SK-N-SH (cell line): ENCODE results near the gene CDKAL1. TPM values are rescaled to one million over a fixed set of nuclear protein-coding genes. Genes with fewer than 3 reads are reported as not detected.

Experiments used
- CTCF ChIA-PET: fragments of 300-600, 350-600 bp; formaldehyde crosslinking; extraction: SDS; loops from one replicate; lab custom pipeline; 2021; lab: Yijun Ruan, JAX
- POLR2A ChIA-PET: fragments of 350-600 bp; sonication (Branson Sonifier 250); formaldehyde crosslinking; extraction: SDS; loops from one replicate; lab custom pipeline; 2020; ENCODE audit warnings: antibody characterized with exemption, inconsistent platforms; lab: Yijun Ruan, JAX
- DNase-seq: peaks from one replicate; pipeline ENCODE4 v3.0.0; 2012
- H2AFZ ChIP-seq: fragments of 200-600 bp; sonication (generic); 2 replicates; pipeline ENCODE4 v1.8.1; 2016; ENCODE audit warnings: antibody characterized with exemption, mild to moderate bottlenecking, low read depth
- H3F3A ChIP-seq: fragments of 200-600 bp; sonication (generic); replicated peaks from 2 replicates; pipeline ENCODE3; 2016; ENCODE audit warnings: antibody characterized with exemption, mild to moderate bottlenecking; ENCODE audit not compliant: insufficient read depth
- H3K27ac ChIP-seq, 2 experiments: fragments of 200-500 bp in 1 of 2; fragments of 200-600 bp in 1 of 2; sonication (Bioruptor generic) in 1 of 2; sonication (generic), shearing (Covaris generic) in 1 of 2; 2 replicates each; pipeline versions ENCODE4 v1.5.1 to v1.6.1; 2014 to 2016; ENCODE audit warnings: low read depth in 2 of 2, inconsistent platforms in 1 of 2, low read length in 1 of 2, mild to moderate bottlenecking in 1 of 2, mixed read lengths in 1 of 2
- H3K27me3 ChIP-seq: fragments of 200-600 bp; sonication (generic), shearing (Covaris generic); 2 replicates; pipeline ENCODE4 v1.6.1; 2016; ENCODE audit warnings: mixed run types; ENCODE audit not compliant: insufficient read depth
- H3K36me3 ChIP-seq, 2 experiments: fragments of 200-500 bp in 1 of 2; fragments of 200-600 bp in 1 of 2; sonication (Bioruptor generic) in 1 of 2; sonication (generic) in 1 of 2; replicated peaks in 1 of 2; 2 replicates each; pipeline versions ENCODE3 to v1.5.1; 2014 to 2016; ENCODE audit warnings: low read length in 1 of 2, mild to moderate bottlenecking in 1 of 2; ENCODE audit not compliant: insufficient read depth in 2 of 2, control insufficient read depth in 1 of 2
- H3K4me1 ChIP-seq, 2 experiments: fragments of 200-500 bp in 1 of 2; fragments of 200-600 bp in 1 of 2; sonication (Bioruptor generic) in 1 of 2; sonication (generic), shearing (Covaris generic) in 1 of 2; 2 replicates each; pipeline versions ENCODE4 v1.5.1 to v1.6.1; 2014 to 2016; ENCODE audit warnings: low read depth in 1 of 2, low read length in 1 of 2, mixed run types in 1 of 2; ENCODE audit not compliant: insufficient read depth in 2 of 2, control insufficient read depth in 1 of 2
- H3K4me2 ChIP-seq: fragments of 200-600 bp; sonication (generic), shearing (Covaris generic); 2 replicates; pipeline ENCODE4 v1.6.1; 2017; ENCODE audit warnings: mixed run types
- H3K4me3 ChIP-seq, 2 experiments: fragments of 200-500 bp in 1 of 2; fragments of 200-600 bp in 1 of 2; sonication (Bioruptor generic) in 1 of 2; sonication (generic), shearing (Covaris generic) in 1 of 2; 2 replicates each; pipeline versions ENCODE4 v1.5.1 to v1.8.1; 2014 to 2016; ENCODE audit warnings: low read depth in 2 of 2, inconsistent platforms in 1 of 2, low read length in 1 of 2, mild to moderate bottlenecking in 1 of 2, mixed read lengths in 1 of 2, moderate library complexity in 1 of 2
- H3K79me2 ChIP-seq: fragments of 200-600 bp; sonication (generic); 2 replicates; pipeline ENCODE4 v1.8.1; 2017; ENCODE audit warnings: mild to moderate bottlenecking; ENCODE audit not compliant: insufficient read depth
- H3K9ac ChIP-seq: fragments of 200-600 bp; sonication (generic); 2 replicates; pipeline ENCODE4 v1.6.1; 2017; ENCODE audit warnings: mixed run types
- H3K9me2 ChIP-seq: fragments of 200-600 bp; sonication (generic); 2 replicates; pipeline ENCODE4 v1.6.1; 2017; ENCODE audit warnings: mixed run types
- H3K9me3 ChIP-seq: fragments of 200-600 bp; sonication (generic); 2 replicates; pipeline ENCODE4 v1.6.1; 2017; ENCODE audit warnings: mixed run types, mild to moderate bottlenecking, moderate library complexity
- H4K20me1 ChIP-seq: fragments of 200-600 bp; sonication (generic); 2 replicates; pipeline ENCODE4 v1.6.1; 2017; ENCODE audit warnings: mild to moderate bottlenecking, mixed run types; ENCODE audit not compliant: insufficient read depth
- EZH2phosphoT487 ChIP-seq: fragments of 200-600 bp; sonication (generic); IDR thresholded peaks from 2 replicates; pipeline ENCODE4 v1.6.1; 2017; ENCODE audit warnings: low read depth, mixed run types, mild to moderate bottlenecking, antibody characterized with exemption, moderate library complexity, borderline replicate concordance
- MEF2A ChIP-seq: IDR thresholded peaks from 2 replicates; pipeline ENCODE4 v1.4.0; 2012; ENCODE audit warnings: low read depth, borderline replicate concordance
- RFX5 ChIP-seq: IDR thresholded peaks from 2 replicates; pipeline ENCODE4 v1.6.1; 2012; ENCODE audit warnings: mild to moderate bottlenecking, improper control_type of control experiment, low read length
- RXRA ChIP-seq: IDR thresholded peaks from 2 replicates; pipeline ENCODE4 v1.4.0; 2012; ENCODE audit warnings: low read depth, mild to moderate bottlenecking, borderline replicate concordance
- SMC3 ChIP-seq: IDR thresholded peaks from 2 replicates; pipeline ENCODE4 v1.6.1; 2012; ENCODE audit warnings: low read depth, low read length, improper control_type of control experiment
- WGBS: methylation state at CpG from one replicate; pipeline ENCODE4 v1.1.6; 2017; ENCODE audit warnings: low lambda C conversion rate; 5-methylcytosine and 5-hydroxymethylcytosine counted together
- polyA plus RNA-seq, 3 experiments: library from polyadenylated mRNA; depleted of rRNA; stranded (reverse); fragments of >200 nt; gene quantifications; 2 replicates each; pipeline ENCODE4 v1.2.3, GENCODE V29; 2012
- TF ChIP-seq, protein P1 (sequence below): fragments of 150-350 bp; IDR thresholded peaks from 2 replicates; pipeline ENCODE4 v1.6.1; 2016; ENCODE audit warnings: mild to moderate bottlenecking, low read depth, low read length
- TF ChIP-seq, protein P2 (sequence below): IDR thresholded peaks from 2 replicates; pipeline ENCODE4 v1.6.1; 2012; ENCODE audit warnings: mild to moderate bottlenecking, low read depth, low read length, moderate library complexity
- TF ChIP-seq, protein P3 (sequence below): IDR thresholded peaks from 2 replicates; pipeline ENCODE4 v1.4.0; 2012; ENCODE audit warnings: low read depth, borderline replicate concordance

CDKAL1 gene
- polyA plus RNA-seq, 1 of the 3 experiments (the other 2 are of a cell fraction): 2.6 TPM

DNA sequence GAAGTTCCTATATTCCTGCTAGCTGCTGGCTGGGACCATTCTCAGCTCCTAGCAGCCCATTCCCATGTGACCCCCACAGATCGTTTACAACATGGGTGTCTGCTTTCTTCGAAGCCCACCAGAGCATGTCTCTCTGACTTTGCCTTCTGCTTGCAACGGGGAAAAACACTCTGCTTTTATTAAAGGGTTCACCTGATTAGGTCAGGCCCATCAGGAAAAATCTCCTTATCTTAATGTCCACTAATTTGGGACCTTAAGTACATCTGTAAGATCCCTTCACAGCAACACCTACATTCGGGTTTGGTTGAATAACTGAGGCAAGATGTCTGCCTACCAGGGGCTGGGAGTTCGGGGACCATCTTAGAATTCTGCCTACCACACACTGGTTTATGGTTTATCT lies 496.9 kb downstream of the CDKAL1 start (continued):
- TF ChIP-seq, protein P1, sequence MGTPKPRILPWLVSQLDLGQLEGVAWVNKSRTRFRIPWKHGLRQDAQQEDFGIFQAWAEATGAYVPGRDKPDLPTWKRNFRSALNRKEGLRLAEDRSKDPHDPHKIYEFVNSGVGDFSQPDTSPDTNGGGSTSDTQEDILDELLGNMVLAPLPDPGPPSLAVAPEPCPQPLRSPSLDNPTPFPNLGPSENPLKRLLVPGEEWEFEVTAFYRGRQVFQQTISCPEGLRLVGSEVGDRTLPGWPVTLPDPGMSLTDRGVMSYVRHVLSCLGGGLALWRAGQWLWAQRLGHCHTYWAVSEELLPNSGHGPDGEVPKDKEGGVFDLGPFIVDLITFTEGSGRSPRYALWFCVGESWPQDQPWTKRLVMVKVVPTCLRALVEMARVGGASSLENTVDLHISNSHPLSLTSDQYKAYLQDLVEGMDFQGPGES: no peak
- TF ChIP-seq EZH2phosphoT487: no peak
- TF ChIP-seq, protein P2, sequence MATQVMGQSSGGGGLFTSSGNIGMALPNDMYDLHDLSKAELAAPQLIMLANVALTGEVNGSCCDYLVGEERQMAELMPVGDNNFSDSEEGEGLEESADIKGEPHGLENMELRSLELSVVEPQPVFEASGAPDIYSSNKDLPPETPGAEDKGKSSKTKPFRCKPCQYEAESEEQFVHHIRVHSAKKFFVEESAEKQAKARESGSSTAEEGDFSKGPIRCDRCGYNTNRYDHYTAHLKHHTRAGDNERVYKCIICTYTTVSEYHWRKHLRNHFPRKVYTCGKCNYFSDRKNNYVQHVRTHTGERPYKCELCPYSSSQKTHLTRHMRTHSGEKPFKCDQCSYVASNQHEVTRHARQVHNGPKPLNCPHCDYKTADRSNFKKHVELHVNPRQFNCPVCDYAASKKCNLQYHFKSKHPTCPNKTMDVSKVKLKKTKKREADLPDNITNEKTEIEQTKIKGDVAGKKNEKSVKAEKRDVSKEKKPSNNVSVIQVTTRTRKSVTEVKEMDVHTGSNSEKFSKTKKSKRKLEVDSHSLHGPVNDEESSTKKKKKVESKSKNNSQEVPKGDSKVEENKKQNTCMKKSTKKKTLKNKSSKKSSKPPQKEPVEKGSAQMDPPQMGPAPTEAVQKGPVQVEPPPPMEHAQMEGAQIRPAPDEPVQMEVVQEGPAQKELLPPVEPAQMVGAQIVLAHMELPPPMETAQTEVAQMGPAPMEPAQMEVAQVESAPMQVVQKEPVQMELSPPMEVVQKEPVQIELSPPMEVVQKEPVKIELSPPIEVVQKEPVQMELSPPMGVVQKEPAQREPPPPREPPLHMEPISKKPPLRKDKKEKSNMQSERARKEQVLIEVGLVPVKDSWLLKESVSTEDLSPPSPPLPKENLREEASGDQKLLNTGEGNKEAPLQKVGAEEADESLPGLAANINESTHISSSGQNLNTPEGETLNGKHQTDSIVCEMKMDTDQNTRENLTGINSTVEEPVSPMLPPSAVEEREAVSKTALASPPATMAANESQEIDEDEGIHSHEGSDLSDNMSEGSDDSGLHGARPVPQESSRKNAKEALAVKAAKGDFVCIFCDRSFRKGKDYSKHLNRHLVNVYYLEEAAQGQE: no peak
- TF ChIP-seq, all 33 proteins: peak for 0

DNA sequence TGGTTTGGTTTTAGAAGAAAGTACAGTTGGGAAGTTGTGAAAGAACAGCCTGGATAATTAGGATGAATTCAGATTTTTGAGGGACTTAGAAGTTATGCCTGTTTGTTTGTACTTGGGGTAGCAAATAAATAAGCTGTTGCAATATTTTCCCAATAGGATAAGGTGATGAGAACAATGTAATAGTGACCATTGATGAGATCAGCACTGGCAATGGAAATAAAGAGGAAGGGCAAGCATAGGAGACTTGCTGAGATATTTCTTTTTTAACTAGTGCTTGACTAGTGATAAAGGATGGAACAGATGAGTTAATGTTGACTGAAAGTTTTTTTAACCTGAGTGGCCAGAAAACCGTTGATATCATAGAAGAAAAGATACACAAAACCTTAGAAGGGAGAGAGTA lies 498.8 kb downstream of the CDKAL1 start:
- H3K4me1 ChIP-seq: peaks cover 0 to 23% of the 10 kb centered on the region in 2 experiments; a peak in 2 of 4 replicates
- POLR2A ChIA-PET: interaction anchor here (1.0 kb wide), 1 partner anchor 351 kb away, joined by 3 read pairs; no protein-coding TSS in a partner anchor
- H3K27ac ChIP-seq: peak overlapping the region; percentile 28 to 99
- 75% methylated on average over 1 of the region's 1 CpG for WGBS
- 0 out of 2 replicates have a peak overlapping the region, but pooled peaks have one; percentile 7 for H3K4me2 ChIP-seq
- H4K20me1 ChIP-seq: no peaks in the 10 kb centered on the region
- H3K4me3 ChIP-seq: no peak overlapping the region
- peaks cover 4% of the 10 kb centered on the region for H3F3A ChIP-seq
- no peak overlapping the region for H3K9ac ChIP-seq
- H2AFZ ChIP-seq: no peak overlapping the region
- no peaks in the 10 kb centered on the region for H3K27me3 ChIP-seq
- no peaks in the 10 kb centered on the region for H3K9me2 ChIP-seq
- H3K9me3 ChIP-seq: no peaks in the 10 kb centered on the region
- H3K36me3 ChIP-seq: no peaks in the 10 kb centered on the region
- TF ChIP-seq RXRA (no peak), SMC3 (no peak), EZH2phosphoT487 (no peak), MEF2A (no peak), RFX5 (no peak)
- TF ChIP-seq, protein P3, sequence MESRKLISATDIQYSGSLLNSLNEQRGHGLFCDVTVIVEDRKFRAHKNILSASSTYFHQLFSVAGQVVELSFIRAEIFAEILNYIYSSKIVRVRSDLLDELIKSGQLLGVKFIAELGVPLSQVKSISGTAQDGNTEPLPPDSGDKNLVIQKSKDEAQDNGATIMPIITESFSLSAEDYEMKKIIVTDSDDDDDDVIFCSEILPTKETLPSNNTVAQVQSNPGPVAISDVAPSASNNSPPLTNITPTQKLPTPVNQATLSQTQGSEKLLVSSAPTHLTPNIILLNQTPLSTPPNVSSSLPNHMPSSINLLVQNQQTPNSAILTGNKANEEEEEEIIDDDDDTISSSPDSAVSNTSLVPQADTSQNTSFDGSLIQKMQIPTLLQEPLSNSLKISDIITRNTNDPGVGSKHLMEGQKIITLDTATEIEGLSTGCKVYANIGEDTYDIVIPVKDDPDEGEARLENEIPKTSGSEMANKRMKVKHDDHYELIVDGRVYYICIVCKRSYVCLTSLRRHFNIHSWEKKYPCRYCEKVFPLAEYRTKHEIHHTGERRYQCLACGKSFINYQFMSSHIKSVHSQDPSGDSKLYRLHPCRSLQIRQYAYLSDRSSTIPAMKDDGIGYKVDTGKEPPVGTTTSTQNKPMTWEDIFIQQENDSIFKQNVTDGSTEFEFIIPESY: no peak
- TF ChIP-seq, all 33 proteins: peak for 0
- no peak for DNase-seq
- CTCF ChIA-PET: interaction anchor here (1.3 to 1.4 kb wide), 2 partner anchors 157 to 556 kb away, joined by 4 to 5 read pairs; no protein-coding TSS in a partner anchor
- no peaks in the 10 kb centered on the region for H3K79me2 ChIP-seq
